ENCODE data around the gene SHBG.

GRCh38 chr17:7614425-7615264, 15.3 kb upstream of the SHBG start, which contains the start of gene FXR2:
- no peak for TF ChIP-seq EZH2 (IDR thresholded peaks at IDR 0.05; ENCODE audit: low read length)
- TF ChIP-seq CTCF (optimal IDR thresholded peaks at IDR 0.05 in 1 of 3, IDR thresholded peaks at IDR 0.05 in 1 of 3, conservative IDR thresholded peaks at IDR 0.05 in 1 of 3; ENCODE audit: extremely low read depth in 1 of 3, insufficient read depth in 2 of 3, low read length in 3 of 3) = peak; percentile 49 to 79 (median 61)
